ENCODE measurements around the gene SYK.

Gene SYK

GRCh38 chr9:90821697-90822096 lies 20.1 kb downstream of the SYK start:
- no peak for TF ChIP-seq POU2F2 (IDR thresholded peaks at IDR 0.05; ENCODE audit: low read depth, low read length)
- TF ChIP-seq SPI1 (IDR thresholded peaks at IDR 0.05; ENCODE audit: low read depth, low read length): no peak
- TF ChIP-seq POLR2A (IDR thresholded peaks at IDR 0.05; ENCODE audit: low read depth, low read length): no peak
- TF ChIP-seq POLR2AphosphoS5 (IDR thresholded peaks at IDR 0.05; ENCODE audit: low read depth, low read length): no peak
- TF ChIP-seq TAF1 (IDR thresholded peaks at IDR 0.05; ENCODE audit: low read depth, low read length): no peak
- TF ChIP-seq PAX5 (IDR thresholded peaks at IDR 0.05; ENCODE audit: insufficient read depth, low read length, severe bottlenecking): no peak
- no peak for FAIRE-seq
- no peak for DNase-seq (ENCODE audit: insufficient read length, low spot score)

- no peak for TF ChIP-seq SPI1 (IDR thresholded peaks at IDR 0.05; ENCODE audit: low read depth, low read length)
- TF ChIP-seq POLR2AphosphoS5 (IDR thresholded peaks at IDR 0.05; ENCODE audit: low read depth, low read length): no peak
- TF ChIP-seq POU2F2 (IDR thresholded peaks at IDR 0.05; ENCODE audit: low read depth, low read length): no peak
- no peak for TF ChIP-seq PAX5 (IDR thresholded peaks at IDR 0.05; ENCODE audit: insufficient read depth, low read length, severe bottlenecking)
- no peak for TF ChIP-seq POLR2A (IDR thresholded peaks at IDR 0.05; ENCODE audit: low read depth, low read length)
- TF ChIP-seq TAF1 (IDR thresholded peaks at IDR 0.05; ENCODE audit: low read depth, low read length): no peak
- FAIRE-seq (no peak), DNase-seq (ENCODE audit: insufficient read length, low spot score) (no peak)
Measured at GRCh38 chr9:90822866-90823265, 21.2 kb downstream of the SYK start.

DNA sequence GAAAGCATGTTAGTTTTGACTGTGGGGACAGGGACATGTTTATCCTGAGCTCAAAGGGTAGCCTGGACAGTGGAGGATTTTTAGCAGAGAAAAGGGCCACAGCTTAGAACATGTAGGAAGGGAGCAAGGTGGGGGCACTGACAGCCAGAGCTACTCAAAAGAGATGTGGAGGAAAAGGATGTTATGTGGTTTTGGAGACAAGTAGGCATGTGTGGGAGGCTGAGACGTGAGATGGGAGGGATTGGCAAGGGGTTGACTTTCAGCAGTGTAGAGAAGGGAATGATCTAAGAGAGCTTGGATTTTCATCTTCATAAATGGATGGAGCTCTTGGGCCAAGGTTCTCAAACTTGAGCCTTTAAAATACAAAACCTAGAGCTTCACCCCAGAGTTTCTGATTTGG lies 24.0 kb downstream of the SYK start:
- DNase-seq (ENCODE audit: insufficient read length, low spot score) (no peak), FAIRE-seq (peak; percentile 43)
- TF ChIP-seq SPI1 (IDR thresholded peaks at IDR 0.05; ENCODE audit: low read depth, low read length): no peak
- TF ChIP-seq POLR2AphosphoS5 (IDR thresholded peaks at IDR 0.05; ENCODE audit: low read depth, low read length): no peak
- no peak for TF ChIP-seq POU2F2 (IDR thresholded peaks at IDR 0.05; ENCODE audit: low read depth, low read length)
- no peak for TF ChIP-seq TAF1 (IDR thresholded peaks at IDR 0.05; ENCODE audit: low read depth, low read length)
- TF ChIP-seq POLR2A (IDR thresholded peaks at IDR 0.05; ENCODE audit: low read depth, low read length): no peak
- TF ChIP-seq PAX5 (IDR thresholded peaks at IDR 0.05; ENCODE audit: insufficient read depth, low read length, severe bottlenecking): no peak

GRCh38 chr9:90826326-90827020 lies 24.9 kb downstream of the SYK start:
- TF ChIP-seq SPI1 (IDR thresholded peaks at IDR 0.05; ENCODE audit: low read depth, low read length) (no peak), PAX5 (IDR thresholded peaks at IDR 0.05; ENCODE audit: insufficient read depth, low read length, severe bottlenecking) (no peak)
- no peak for DNase-seq (ENCODE audit: insufficient read length, low spot score)
- peak; percentile 38 for FAIRE-seq

- TF ChIP-seq POU2F2 (IDR thresholded peaks at IDR 0.05; ENCODE audit: low read depth, low read length) (peak; percentile 95), POLR2A (IDR thresholded peaks at IDR 0.05; ENCODE audit: low read depth, low read length) (peak; percentile 61), SPI1 (IDR thresholded peaks at IDR 0.05; ENCODE audit: low read depth, low read length) (peak; percentile 99), PAX5 (IDR thresholded peaks at IDR 0.05; ENCODE audit: insufficient read depth, low read length, severe bottlenecking) (no peak), TAF1 (IDR thresholded peaks at IDR 0.05; ENCODE audit: low read depth, low read length) (0 out of 2 replicates have a peak, but pooled peaks have one; percentile 18), POLR2AphosphoS5 (IDR thresholded peaks at IDR 0.05; ENCODE audit: low read depth, low read length) (no peak)
- DNase-seq (ENCODE audit: insufficient read length, low spot score) (no peak), FAIRE-seq (peak; percentile 96)
Measured at GRCh38 chr9:90827181-90827871, 25.7 kb downstream of the SYK start.

- TF ChIP-seq POU2F2 (IDR thresholded peaks at IDR 0.05; ENCODE audit: low read depth, low read length) (no peak), POLR2AphosphoS5 (IDR thresholded peaks at IDR 0.05; ENCODE audit: low read depth, low read length) (no peak), SPI1 (IDR thresholded peaks at IDR 0.05; ENCODE audit: low read depth, low read length) (no peak), PAX5 (IDR thresholded peaks at IDR 0.05; ENCODE audit: insufficient read depth, low read length, severe bottlenecking) (no peak), TAF1 (IDR thresholded peaks at IDR 0.05; ENCODE audit: low read depth, low read length) (no peak), POLR2A (IDR thresholded peaks at IDR 0.05; ENCODE audit: low read depth, low read length) (no peak)
- FAIRE-seq (peak; percentile 76), DNase-seq (ENCODE audit: insufficient read length, low spot score) (no peak)
Measured at GRCh38 chr9:90830051-90830450, 28.4 kb downstream of the SYK start.

- peak; percentile 93 for FAIRE-seq
- no peak for DNase-seq (ENCODE audit: insufficient read length, low spot score)
- TF ChIP-seq PAX5 (IDR thresholded peaks at IDR 0.05; ENCODE audit: insufficient read depth, low read length, severe bottlenecking) (peak; percentile 85), SPI1 (IDR thresholded peaks at IDR 0.05; ENCODE audit: low read depth, low read length) (peak; percentile 84), TAF1 (IDR thresholded peaks at IDR 0.05; ENCODE audit: low read depth, low read length) (no peak), POLR2A (IDR thresholded peaks at IDR 0.05; ENCODE audit: low read depth, low read length) (no peak)
Measured at GRCh38 chr9:90830977-90831376, 29.4 kb downstream of the SYK start.

DNA sequence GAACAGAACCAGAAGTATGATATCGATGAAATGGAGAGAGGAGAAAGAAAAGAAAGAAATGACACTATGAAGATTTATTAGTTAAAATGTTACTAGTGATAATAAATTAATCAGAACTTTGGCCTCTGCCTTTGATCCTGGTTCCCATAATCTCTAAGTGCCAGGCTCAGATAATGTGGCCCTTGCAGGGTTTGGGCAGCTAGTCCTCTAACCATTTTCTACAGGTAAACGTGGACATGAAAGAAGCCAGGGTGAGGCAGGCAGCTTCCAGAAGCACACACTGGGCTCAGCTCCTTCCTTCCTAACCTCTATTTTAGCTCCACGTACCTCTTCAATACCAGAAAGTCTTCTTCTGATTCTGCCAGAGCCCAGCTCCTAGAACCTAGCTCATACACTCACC lies 30.6 kb downstream of the SYK start:
- no peak for FAIRE-seq
- no peak for TF ChIP-seq POLR2AphosphoS5 (IDR thresholded peaks at IDR 0.05; ENCODE audit: low read depth, low read length)
- TF ChIP-seq SPI1 (IDR thresholded peaks at IDR 0.05; ENCODE audit: low read depth, low read length): no peak
- no peak for TF ChIP-seq POLR2A (IDR thresholded peaks at IDR 0.05; ENCODE audit: low read depth, low read length)
- no peak for TF ChIP-seq PAX5 (IDR thresholded peaks at IDR 0.05; ENCODE audit: insufficient read depth, low read length, severe bottlenecking)
- no peak for TF ChIP-seq POU2F2 (IDR thresholded peaks at IDR 0.05; ENCODE audit: low read depth, low read length)
- TF ChIP-seq TAF1 (IDR thresholded peaks at IDR 0.05; ENCODE audit: low read depth, low read length): no peak
- no peak for DNase-seq (ENCODE audit: insufficient read length, low spot score)

DNA sequence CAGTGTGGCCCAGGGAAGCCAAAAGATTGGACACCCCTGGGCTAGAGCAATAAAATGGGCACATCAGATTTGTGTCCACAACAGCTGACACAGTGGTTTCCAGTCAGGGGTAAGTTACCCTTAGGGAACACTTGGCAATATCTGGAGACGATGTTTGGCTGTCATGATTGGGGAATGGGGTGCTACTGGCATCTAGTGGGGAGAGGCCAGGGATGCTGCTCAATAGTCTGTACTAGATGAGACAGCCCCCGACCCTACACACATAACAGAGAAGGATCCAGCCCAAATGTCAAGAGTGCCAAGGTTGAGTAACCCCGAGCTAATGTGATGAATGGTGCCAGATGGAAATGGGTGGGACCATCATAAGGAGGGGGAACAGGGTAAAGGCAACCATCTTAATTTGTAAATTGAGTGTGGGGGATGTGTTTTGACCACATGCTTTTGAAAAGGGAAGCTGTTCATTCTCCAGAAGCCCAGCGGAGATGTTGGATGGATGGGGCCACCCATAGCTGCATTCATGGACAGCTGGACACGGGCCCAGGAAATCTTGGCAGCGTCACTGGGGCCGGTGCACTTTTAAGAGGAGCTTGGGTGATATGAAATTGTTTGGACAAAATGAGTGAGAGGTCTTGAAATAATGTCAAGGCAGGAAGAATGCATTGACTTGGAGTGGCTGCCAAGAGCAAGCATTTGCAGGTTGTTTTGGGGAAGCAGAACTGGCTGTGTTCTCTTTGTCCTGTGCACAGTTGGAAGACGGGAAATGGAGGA lies 33.4 kb downstream of the SYK start:
- no peak for DNase-seq (ENCODE audit: insufficient read length, low spot score)
- peak; percentile 58 for FAIRE-seq
- no peak for TF ChIP-seq SPI1 (IDR thresholded peaks at IDR 0.05; ENCODE audit: low read depth, low read length)
- no peak for TF ChIP-seq PAX5 (IDR thresholded peaks at IDR 0.05; ENCODE audit: insufficient read depth, low read length, severe bottlenecking)
- TF ChIP-seq POLR2AphosphoS5 (IDR thresholded peaks at IDR 0.05; ENCODE audit: low read depth, low read length): no peak

Data from GM12891 (cell line).